Measurements from ENCODE around the gene GLP2R. TPM values are rescaled to one million over a fixed set of nuclear protein-coding genes. Genes with fewer than 3 reads are reported as not detected.

GLP2R gene
- polyA plus RNA-seq, 1 donor from 2014 or later: 0.17 TPM

Other genes with a start within 250 kb of the GLP2R start
- 0.49 TPM for gene CFAP52, start 249.3 kb upstream of the GLP2R start, polyA plus RNA-seq (ENCODE audit: insufficient read depth, low read depth, low replicate concordance)
- gene USP43, start 180.4 kb upstream of the GLP2R start, polyA plus RNA-seq (ENCODE audit: insufficient read depth, low read depth, low replicate concordance): 2.4 TPM
- gene DHRS7C, start 34.3 kb upstream of the GLP2R start, polyA plus RNA-seq (ENCODE audit: insufficient read depth, low read depth, low replicate concordance): 2.0 TPM
- gene GSG1L2, start 3.8 kb upstream of the GLP2R start, polyA plus RNA-seq (ENCODE audit: insufficient read depth, low read depth, low replicate concordance): not detected
- gene RCVRN, start 79.3 kb downstream of the GLP2R start, polyA plus RNA-seq (ENCODE audit: insufficient read depth, low read depth, low replicate concordance): 0.88 TPM